Endothelial cell of umbilical vein (primary cell): ENCODE measurements around the gene KLHL10. TPM values are rescaled to one million over a fixed set of nuclear protein-coding genes. Genes with fewer than 3 reads are reported as not detected.

Experiments used
- BruUV-seq: library from RNA; stranded (reverse); fragments of 400-500 nt; replicated peaks from 2 replicates; lab custom pipeline; 2021; lab: Mats Ljungman, UMichigan
- CTCF ChIA-PET: fragments of 300-600, 350-600 bp; sonication (Branson Sonifier 250); formaldehyde crosslinking; loops from one replicate; lab custom pipeline; 2021; ENCODE audit warnings: antibody characterized with exemption, inconsistent platforms; lab: Charles Lee
- POLR2A ChIA-PET: fragments of 300-600, 350-600 bp; sonication (Branson Sonifier 250); formaldehyde crosslinking; loops from one replicate; lab custom pipeline; 2021; ENCODE audit warnings: antibody characterized with exemption, inconsistent platforms; lab: Charles Lee
- DNase-seq: peaks from one replicate; pipeline ENCODE4 v3.0.0-alpha.2; 2011; ENCODE audit warnings: low read depth, low spot score
- FAIRE-seq: peaks from 2 replicates; lab custom pipeline; 2011; peaks lifted over from hg19 to GRCh38; lab: Jason Lieb, UNC
- H2AFZ ChIP-seq: 2 replicates; pipeline ENCODE4 v1.6.0; 2012; ENCODE audit warnings: low read depth, low read length, control low read depth, inconsistent platforms
- H3K27ac ChIP-seq: 2 replicates; pipeline ENCODE4 v1.5.1; 2011; ENCODE audit warnings: low read depth, mild to moderate bottlenecking, control low read depth, low read length, moderate library complexity; ENCODE audit not compliant: insufficient read depth
- H3K27me3 ChIP-seq, 2 experiments: 2 replicates each; pipeline versions ENCODE4 v1.6.0 to v1.6.1; 2011; ENCODE audit warnings: low read length in 2 of 2, mixed read lengths in 1 of 2; ENCODE audit not compliant: control insufficient read depth in 2 of 2, insufficient read depth in 2 of 2
- H3K36me3 ChIP-seq, 2 experiments: 2 replicates in 1 of 2; 3 replicates in 1 of 2; pipeline ENCODE4 v1.5.1; 2011; ENCODE audit warnings: low read length in 2 of 2, mild to moderate bottlenecking in 1 of 2, moderate library complexity in 1 of 2; ENCODE audit not compliant: control insufficient read depth in 2 of 2, insufficient read depth in 2 of 2; ENCODE audit errors: extremely low read depth in 1 of 2
- H3K4me1 ChIP-seq: 3 replicates; pipeline ENCODE4 v1.5.1; 2011; ENCODE audit warnings: mild to moderate bottlenecking, low read length; ENCODE audit not compliant: control insufficient read depth, insufficient read depth; ENCODE audit errors: extremely low read depth
- H3K4me2 ChIP-seq: 2 replicates; pipeline ENCODE4 v1.6.1; 2011; ENCODE audit warnings: low read length, control low read depth, mixed read lengths; ENCODE audit not compliant: insufficient read depth
- H3K4me3 ChIP-seq, 3 experiments: fragments of 200-600 bp in 1 of 3; sonication (generic), shearing (Covaris generic) in 1 of 3; replicated peaks in 1 of 3; 2 replicates each; pipeline ENCODE4 v1.5.1; 2011 to 2016; ENCODE audit warnings: control low read depth in 3 of 3, low read length in 3 of 3, mild to moderate bottlenecking in 2 of 3, inconsistent platforms in 1 of 3, low read depth in 1 of 3, moderate library complexity in 1 of 3; ENCODE audit not compliant: insufficient read depth in 1 of 3
- H3K79me2 ChIP-seq: 2 replicates; pipeline ENCODE4 v1.6.0; 2012; ENCODE audit warnings: low read length, inconsistent platforms; ENCODE audit not compliant: control insufficient read depth, insufficient read depth
- H3K9ac ChIP-seq: replicated peaks from 2 replicates; pipeline ENCODE3; 2011; ENCODE audit warnings: low read length, control low read depth; ENCODE audit not compliant: insufficient read depth; ENCODE audit errors: extremely low read depth
- H3K9me1 ChIP-seq: replicated peaks from 3 replicates; pipeline ENCODE4 v1.6.0; 2011; ENCODE audit warnings: mild to moderate bottlenecking, low read length; ENCODE audit not compliant: control insufficient read depth, insufficient read depth; ENCODE audit errors: extremely low read depth
- H3K9me3 ChIP-seq: replicated peaks from 2 replicates; pipeline ENCODE4 v1.5.1; 2012; ENCODE audit warnings: low read length, inconsistent platforms; ENCODE audit not compliant: control insufficient read depth, insufficient read depth
- H4K20me1 ChIP-seq: replicated peaks from 2 replicates; pipeline ENCODE3; 2011; ENCODE audit warnings: mild to moderate bottlenecking, low read length; ENCODE audit not compliant: control insufficient read depth, insufficient read depth; ENCODE audit errors: extremely low read depth
- EZH2 ChIP-seq: IDR thresholded peaks from 2 replicates; pipeline ENCODE4 v1.6.1; 2012; ENCODE audit warnings: borderline replicate concordance, low read depth, mild to moderate bottlenecking, moderate library complexity, low read length, inconsistent platforms; ENCODE audit not compliant: severe bottlenecking
- FOS ChIP-seq: IDR thresholded peaks from 2 replicates; pipeline ENCODE4 v1.6.1; 2011; ENCODE audit warnings: mild to moderate bottlenecking, low read length, moderate library complexity, borderline replicate concordance; ENCODE audit not compliant: insufficient read depth
- GATA2 ChIP-seq: IDR thresholded peaks from 2 replicates; pipeline ENCODE4 v1.7.0; 2011; ENCODE audit warnings: low read depth, mild to moderate bottlenecking, moderate library complexity, mixed read lengths, low read length; ENCODE audit not compliant: insufficient read length, insufficient read depth
- JUN ChIP-seq: IDR thresholded peaks from 2 replicates; pipeline ENCODE4 v1.6.1; 2011; ENCODE audit warnings: borderline replicate concordance, low read depth; ENCODE audit not compliant: insufficient read length, insufficient read depth
- MYC ChIP-seq: IDR thresholded peaks from one replicate; pipeline ENCODE4 v1.6.1; 2011; ENCODE audit warnings: mild to moderate bottlenecking, low read depth, low read length
- POLR2A ChIP-seq: IDR thresholded peaks from 2 replicates; pipeline ENCODE4 v1.6.1; 2012; ENCODE audit warnings: low read depth, mild to moderate bottlenecking, control low read depth, low read length
- POLR2AphosphoS5 ChIP-seq: IDR thresholded peaks from 2 replicates; pipeline ENCODE4 v1.6.1; 2012; ENCODE audit warnings: low read depth, mild to moderate bottlenecking, control low read depth, low read length, moderate library complexity; ENCODE audit not compliant: insufficient read depth
- dilution Hi-C: fragments of 300-500 bp; cut with MboI; formaldehyde crosslinking; loops from one replicate; pipeline ENCODE4 v1.15.0; 2019; ENCODE audit warnings: low sequenced_read_pairs; ENCODE audit not compliant: extremely low pct_ligation_motif_present
- intact Hi-C: fragments of 100-400 bp; cut with micrococcal nuclease; formaldehyde crosslinking; loops from one replicate; pipeline ENCODE4 v1.10.0; 2022
- polyA plus RNA-seq, 4 experiments: library from polyadenylated mRNA; depleted of rRNA in 3 of 4; stranded (reverse) in 3 of 4; unstranded in 1 of 4; fragments of >200 nt; gene quantifications; 2 replicates each; pipeline versions ENCODE4 v1.2.1 to v1.2.3, GENCODE V29; 2011 to 2012; ENCODE audit warnings: missing spikeins in 1 of 4
- total RNA-seq: library from RNA; stranded (reverse); gene quantifications from 2 replicates; pipeline ENCODE4 v1.2.3, GENCODE V29; 2021
- TF ChIP-seq, protein P1 (sequence below): IDR thresholded peaks from 2 replicates; pipeline ENCODE4 v1.6.1; 2011; ENCODE audit not compliant: insufficient read depth, insufficient read length
- TF ChIP-seq, protein P2 (sequence below), 2 donors: IDR thresholded peaks; 1 replicate in 1 of 2; 2 replicates in 1 of 2; pipeline ENCODE4 v1.5.1; 2011; ENCODE audit warnings: low read length in 2 of 2, mild to moderate bottlenecking in 2 of 2, moderate library complexity in 2 of 2, control low read depth in 1 of 2, inconsistent platforms in 1 of 2, low read depth in 1 of 2; ENCODE audit not compliant: insufficient read depth in 1 of 2; ENCODE audit errors: extremely low read depth in 1 of 2

The KLHL10 gene
- total and polyA plus RNA-seq, 2 donors (not counting 3 experiments of a cell fraction or from before 2014, with no cell fraction given), result 0.10 TPM; not detected in 1

DNA sequence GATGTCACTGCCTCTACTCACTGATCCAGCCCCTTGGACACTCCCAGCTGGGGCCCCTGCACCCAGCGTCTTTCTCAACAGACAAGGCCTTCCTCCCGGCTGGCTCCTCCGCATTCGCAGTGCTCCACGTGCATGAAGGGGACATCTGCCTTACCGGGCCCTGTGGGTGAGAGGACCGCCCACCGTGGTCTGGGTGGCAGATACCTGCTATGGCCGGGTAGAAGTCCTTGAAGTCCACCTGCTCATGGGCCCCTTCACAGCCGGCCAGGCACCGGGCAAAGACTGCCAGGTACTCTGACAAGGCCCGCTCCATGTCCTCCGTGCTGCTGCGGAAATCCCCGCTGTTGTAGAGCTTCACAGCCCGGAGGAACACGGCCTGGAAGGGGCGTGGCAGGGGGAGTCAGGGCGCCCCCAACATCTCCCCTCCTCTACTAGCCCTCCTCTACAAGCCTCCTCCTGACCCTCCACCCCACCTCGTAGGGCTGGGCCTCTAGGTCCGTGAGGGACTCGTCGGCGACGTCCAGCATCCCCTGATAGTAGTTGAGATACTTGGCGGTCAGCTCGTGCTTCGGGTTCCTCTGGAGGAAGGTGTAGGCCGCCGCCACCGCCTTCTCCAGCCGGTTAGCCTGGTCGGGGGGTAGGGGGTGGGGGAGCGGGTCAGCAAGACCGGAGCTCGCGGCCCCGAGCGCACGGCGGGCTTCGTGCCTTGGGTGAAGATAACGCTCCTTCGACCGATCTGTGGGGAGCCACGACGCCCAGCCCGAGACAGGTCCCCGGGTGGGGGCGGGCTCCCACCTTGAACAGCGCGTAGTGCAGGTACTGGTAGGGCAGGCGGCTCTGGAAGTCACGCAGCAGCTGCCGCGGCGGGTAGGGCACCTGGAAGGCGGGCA, 26.7 kb upstream of the KLHL10 start:
- H3K27me3 ChIP-seq, result no peaks in the 10 kb centered on the region

More for the DNA sequence above, 26.7 kb upstream of the KLHL10 start:
- Histone ChIP-seq H3K9me1 (no peaks in the 10 kb centered on the region), H4K20me1 (no peaks in the 10 kb centered on the region), H3K27ac (no peak overlapping the region), H3K9ac (peak overlapping the region; percentile 74), H3K4me1 (peaks cover 26% of the 10 kb centered on the region), H3K4me3 (peak overlapping the region; percentile 32 to 81 (median 51)), H3K4me2 (peak overlapping the region; percentile 25), H3K36me3 (peaks cover 0 to 2% of the 10 kb centered on the region in 2 experiments), H3K79me2 (peaks cover 24% of the 10 kb centered on the region), H3K9me3 (no peaks in the 10 kb centered on the region), H2AFZ (peak overlapping the region; percentile 58)
- intact Hi-C loops (loop anchor here (5.0 kb wide), 1 partner anchor 146 kb away; no protein-coding TSS in a partner anchor), dilution Hi-C loops (no loop called here)
- ChIA-PET POLR2A (interaction anchor here (0.6 to 1.9 kb wide), 4 partner anchors 12 to 118 kb away, joined by 4 to 7 read pairs (median 5); partner anchors contain the start of gene JUP), CTCF (interaction anchor here (0.7 to 2.8 kb wide), 15 partner anchors 10 to 115 kb away, joined by 3 to 17 read pairs (median 5); partner anchors contain the start of gene JUP)
- DNase-seq, result no peak
- BruUV-seq, result no TSS peak
- no peak for FAIRE-seq
- TF ChIP-seq, protein P1, sequence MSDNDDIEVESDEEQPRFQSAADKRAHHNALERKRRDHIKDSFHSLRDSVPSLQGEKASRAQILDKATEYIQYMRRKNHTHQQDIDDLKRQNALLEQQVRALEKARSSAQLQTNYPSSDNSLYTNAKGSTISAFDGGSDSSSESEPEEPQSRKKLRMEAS, result no peak
- no peak for TF ChIP-seq FOS
- no peak for TF ChIP-seq GATA2
- no peak for TF ChIP-seq POLR2AphosphoS5
- TF ChIP-seq POLR2A, result no peak
- TF ChIP-seq MYC, result no peak
- no peak for TF ChIP-seq EZH2
- TF ChIP-seq JUN, result no peak
- TF ChIP-seq, protein P2, sequence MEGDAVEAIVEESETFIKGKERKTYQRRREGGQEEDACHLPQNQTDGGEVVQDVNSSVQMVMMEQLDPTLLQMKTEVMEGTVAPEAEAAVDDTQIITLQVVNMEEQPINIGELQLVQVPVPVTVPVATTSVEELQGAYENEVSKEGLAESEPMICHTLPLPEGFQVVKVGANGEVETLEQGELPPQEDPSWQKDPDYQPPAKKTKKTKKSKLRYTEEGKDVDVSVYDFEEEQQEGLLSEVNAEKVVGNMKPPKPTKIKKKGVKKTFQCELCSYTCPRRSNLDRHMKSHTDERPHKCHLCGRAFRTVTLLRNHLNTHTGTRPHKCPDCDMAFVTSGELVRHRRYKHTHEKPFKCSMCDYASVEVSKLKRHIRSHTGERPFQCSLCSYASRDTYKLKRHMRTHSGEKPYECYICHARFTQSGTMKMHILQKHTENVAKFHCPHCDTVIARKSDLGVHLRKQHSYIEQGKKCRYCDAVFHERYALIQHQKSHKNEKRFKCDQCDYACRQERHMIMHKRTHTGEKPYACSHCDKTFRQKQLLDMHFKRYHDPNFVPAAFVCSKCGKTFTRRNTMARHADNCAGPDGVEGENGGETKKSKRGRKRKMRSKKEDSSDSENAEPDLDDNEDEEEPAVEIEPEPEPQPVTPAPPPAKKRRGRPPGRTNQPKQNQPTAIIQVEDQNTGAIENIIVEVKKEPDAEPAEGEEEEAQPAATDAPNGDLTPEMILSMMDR (IDR thresholded peaks at IDR 0.05; ENCODE audit: extremely low read depth in 1 of 2, insufficient read depth in 1 of 2, low read depth in 1 of 2, low read length in 2 of 2), result no peak
